Measurements from ENCODE around the gene TAF4.
A peak's percentile ranks its signal among the peaks of the same experiment; 100 is the strongest.

Gene TAF4

DNA sequence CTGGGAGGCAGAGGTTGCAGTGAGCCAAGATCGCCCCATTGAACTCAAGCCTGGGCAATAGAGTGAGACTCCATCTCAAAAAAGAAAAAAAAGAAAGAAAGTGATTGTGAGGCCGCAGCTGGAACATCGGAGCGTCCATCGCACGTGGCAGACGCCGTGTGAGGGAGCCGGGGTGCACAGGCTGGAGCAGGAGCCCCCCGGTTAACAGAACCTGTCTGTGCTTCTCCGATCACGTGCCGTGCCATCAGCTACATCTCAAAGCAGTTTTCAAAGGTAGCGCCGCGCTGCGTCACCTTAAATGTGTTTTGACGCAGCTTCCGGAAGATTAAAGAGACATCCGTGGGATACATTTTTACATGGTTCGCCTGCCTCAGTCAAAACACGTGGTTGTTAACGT, 138.9 kb downstream of the TAF4 start:
- DNase-seq: no peak

DNA sequence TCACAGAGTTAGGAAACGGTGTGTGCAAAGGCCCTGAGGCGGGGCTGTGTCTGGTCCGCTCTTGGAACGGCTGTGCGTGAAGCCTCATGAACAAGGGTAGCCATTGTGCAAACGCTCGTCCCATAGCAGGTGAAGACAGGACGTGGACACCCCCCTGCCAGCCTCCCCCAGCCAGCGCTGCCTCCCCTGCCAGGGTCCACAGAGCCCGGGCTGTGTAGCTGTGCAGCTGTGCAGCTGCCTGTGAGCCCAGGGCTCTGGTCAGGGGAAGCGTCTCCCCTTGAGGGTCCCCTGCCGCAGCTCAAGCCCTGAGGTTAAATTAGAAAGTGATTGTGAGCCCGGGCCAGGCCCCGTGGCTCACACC, 139.4 kb downstream of the TAF4 start:
- no peak for DNase-seq

DNA sequence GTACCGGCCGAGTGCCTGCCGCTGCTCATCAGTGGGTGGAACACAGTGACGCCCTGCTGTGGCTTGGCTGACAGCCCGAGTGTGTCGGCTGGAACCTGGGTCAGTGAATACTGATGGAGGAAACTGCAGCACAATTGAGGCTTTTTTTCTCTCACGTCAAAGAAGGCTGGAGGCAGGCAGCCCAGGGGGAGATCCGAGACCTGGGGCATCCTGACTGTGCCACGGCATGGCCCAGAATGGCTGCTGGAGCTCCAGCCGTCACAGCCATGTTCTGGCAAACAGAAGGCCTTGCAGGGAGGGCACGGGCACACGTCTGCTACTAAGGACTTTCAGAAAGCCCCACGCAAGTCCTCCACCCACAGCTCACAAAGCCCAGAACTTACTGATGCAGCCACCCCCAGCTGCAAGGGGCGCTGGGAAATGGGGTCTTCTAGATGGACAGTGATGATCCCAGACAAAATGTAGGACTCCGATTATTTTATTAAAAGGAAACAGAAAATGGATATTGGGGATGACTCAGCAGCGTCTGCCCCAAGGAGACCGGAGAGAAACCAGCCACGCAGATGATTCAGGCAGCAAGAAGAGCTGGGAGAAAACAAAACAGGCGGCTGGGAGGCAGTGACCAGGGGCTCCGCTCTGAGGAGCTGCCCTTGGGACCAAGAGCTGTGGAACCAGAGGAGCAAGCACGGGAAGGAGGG, 140.0 kb downstream of the TAF4 start:
- DNase-seq: peak; percentile 47

DNA sequence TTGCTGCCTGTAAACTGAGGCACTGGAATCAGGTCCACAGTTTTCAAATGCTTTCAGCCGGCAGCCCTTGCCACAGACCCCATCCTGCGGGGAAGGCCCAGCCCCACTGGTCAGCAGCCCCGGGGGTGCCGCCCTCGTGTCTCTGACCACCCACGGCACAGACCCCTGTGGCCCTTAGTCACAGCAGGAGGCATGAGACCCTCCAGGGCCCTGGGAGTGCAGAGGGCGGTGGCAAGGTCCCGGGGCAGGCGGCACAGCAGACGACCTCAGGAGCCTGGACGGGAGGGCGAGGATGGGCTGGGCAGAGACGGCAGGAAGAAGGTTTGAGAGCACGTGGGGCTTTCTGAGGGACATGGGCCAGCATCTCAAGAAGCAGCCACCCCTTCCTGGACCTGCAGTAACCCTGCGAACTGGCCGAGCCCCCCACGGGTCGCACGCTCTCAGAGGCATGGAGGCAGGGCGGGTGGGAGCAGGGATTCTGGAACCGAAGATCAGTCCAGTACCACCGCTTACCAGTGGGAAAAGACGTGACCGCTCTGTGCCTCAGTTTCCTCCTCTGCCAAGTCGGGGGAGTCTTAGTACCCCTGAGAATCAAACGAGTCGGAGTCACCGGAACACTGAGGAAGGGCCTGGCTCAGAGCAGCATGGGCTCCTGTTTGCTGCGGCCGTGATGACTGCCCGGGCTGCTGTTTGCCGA, 140.7 kb downstream of the TAF4 start:
- no peak for DNase-seq
